PC-3 (cell line): ENCODE data around the gene C1QTNF5. TPM values are rescaled to one million over a fixed set of nuclear protein-coding genes. Genes with fewer than 3 reads are reported as not detected.

Experiments used
- ATAC-seq: fragments of 200-7000 bp; cut with Tn5 transposase; 2 replicates; pipeline ENCODE4 v1.9.1; 2020; ENCODE audit warnings: mild to moderate bottlenecking, moderate library complexity
- BruUV-seq: library from RNA; stranded (reverse); fragments of 400-500 nt; replicated peaks from 2 replicates; lab custom pipeline; 2021; lab: Mats Ljungman, UMichigan
- CTCF ChIA-PET: fragments of 300-600 bp; sonication (Branson Sonifier 250); formaldehyde crosslinking; loops from one replicate; lab custom pipeline; 2022; ENCODE audit warnings: antibody characterized with exemption; lab: Charles Lee
- POLR2A ChIA-PET: fragments of 300-600 bp; sonication (Branson Sonifier 250); formaldehyde crosslinking; loops from one replicate; lab custom pipeline; 2022; ENCODE audit warnings: antibody characterized with exemption; ENCODE audit not compliant: unreplicated experiment; lab: Charles Lee
- DNase-seq: peaks from one replicate; pipeline ENCODE4 v3.0.0-alpha.2; 2015
- H2AFZ ChIP-seq: fragments of 300-600 bp; sonication (generic); 2 replicates; pipeline ENCODE4 v1.6.0; 2016; ENCODE audit warnings: antibody characterized with exemption, low read length
- H3F3A ChIP-seq: fragments of 300-600 bp; sonication (generic); one replicate; pipeline ENCODE4 v1.6.0; 2017; ENCODE audit warnings: antibody characterized with exemption, low read length, control low read depth, mild to moderate bottlenecking; ENCODE audit not compliant: unreplicated experiment
- H3K27ac ChIP-seq: fragments of 300-600 bp; sonication (generic); 2 replicates; pipeline ENCODE4 v1.5.1; 2016; ENCODE audit warnings: mild to moderate bottlenecking, low read length
- H3K27me3 ChIP-seq: fragments of 300-600 bp; sonication (generic); 2 replicates; pipeline ENCODE4 v1.6.1; 2016; ENCODE audit warnings: low read length, mixed read lengths
- H3K36me3 ChIP-seq: fragments of 300-600 bp; sonication (generic); 2 replicates; pipeline ENCODE4 v1.6.1; 2016; ENCODE audit warnings: low read depth, mixed run types, low read length, mixed read lengths
- H3K4me1 ChIP-seq: fragments of 300-600 bp; sonication (generic); 2 replicates; pipeline ENCODE4 v1.5.1; 2016; ENCODE audit warnings: low read length; ENCODE audit not compliant: insufficient read depth
- H3K4me2 ChIP-seq: fragments of 300-600 bp; sonication (generic); 2 replicates; pipeline ENCODE4 v1.6.0; 2016; ENCODE audit warnings: low read length
- H3K4me3 ChIP-seq: fragments of 300-600 bp; sonication (generic); 2 replicates; pipeline ENCODE4 v1.5.1; 2016; ENCODE audit warnings: mild to moderate bottlenecking, low read length, mixed read lengths
- H3K79me2 ChIP-seq: fragments of 300-600 bp; sonication (generic); 2 replicates; pipeline ENCODE4 v1.6.1; 2017; ENCODE audit warnings: low read length, mixed read lengths
- H3K9ac ChIP-seq: fragments of 300-600 bp; sonication (generic); 2 replicates; pipeline ENCODE4 v1.6.0; 2016; ENCODE audit warnings: mild to moderate bottlenecking, low read length
- H3K9me2 ChIP-seq: fragments of 300-600 bp; sonication (generic); replicated peaks from 2 replicates; pipeline ENCODE4 v1.6.1; 2016; ENCODE audit warnings: mixed run types, low read length, mixed read lengths
- H3K9me3 ChIP-seq: fragments of 300-600 bp; sonication (generic); 2 replicates; pipeline ENCODE4 v1.6.1; 2016; ENCODE audit warnings: low read length, mixed read lengths
- H4K20me1 ChIP-seq: fragments of 300-600 bp; sonication (generic); 2 replicates; pipeline ENCODE4 v1.6.1; 2016; ENCODE audit warnings: low read length, mixed read lengths
- CTCF ChIP-seq: fragments of 300-600 bp; sonication (generic); conservative IDR thresholded peaks from 2 replicates; pipeline ENCODE4 v1.5.1; 2017; ENCODE audit warnings: antibody characterized with exemption, low read depth, mild to moderate bottlenecking, low read length
- EZH2 ChIP-seq: fragments of 300-600 bp; sonication (generic); IDR thresholded peaks from one replicate; pipeline ENCODE4 v1.6.1; 2017; ENCODE audit warnings: antibody characterized with exemption, mild to moderate bottlenecking, low read length; ENCODE audit not compliant: unreplicated experiment
- EZH2phosphoT487 ChIP-seq: fragments of 300-600 bp; sonication (generic); IDR thresholded peaks from 2 replicates; pipeline ENCODE4 v1.6.1; 2018; ENCODE audit warnings: mild to moderate bottlenecking, antibody characterized with exemption, low read length, borderline replicate concordance
- intact Hi-C: fragments of 100-400 bp; cut with micrococcal nuclease; formaldehyde crosslinking; loops from 2 replicates; pipeline ENCODE4 v1.9.0; 2023
- total RNA-seq: library from RNA; depleted of rRNA; stranded (reverse); fragments of >200 nt; gene quantifications from 2 replicates; pipeline ENCODE4 v1.2.3, GENCODE V29; 2014

The C1QTNF5 gene
- total RNA-seq, 1 experiment from 2014 or later = 2.0 TPM

- no peak overlapping the region for H3K27ac ChIP-seq
- H3K9me3 ChIP-seq = no peaks in the 10 kb centered on the region
- ChIA-PET POLR2A (no interaction called here), CTCF (no interaction called here)
- ATAC-seq (no peak), DNase-seq (no peak)
- no peak overlapping the region for H3K4me3 ChIP-seq
- TF ChIP-seq EZH2phosphoT487 = no peak
- TF ChIP-seq CTCF = no peak
- no peak for TF ChIP-seq EZH2
- no peak overlapping the region for H3K4me2 ChIP-seq
- H3K36me3 ChIP-seq = no peaks in the 10 kb centered on the region
- no peaks in the 10 kb centered on the region for H3K79me2 ChIP-seq
- intact Hi-C loops = no loop called here
- H3K9me2 ChIP-seq = no peaks in the 10 kb centered on the region
- peaks cover 20% of the 10 kb centered on the region for H3K4me1 ChIP-seq
- H3K27me3 ChIP-seq = no peaks in the 10 kb centered on the region
- no peaks in the 10 kb centered on the region for H4K20me1 ChIP-seq
- no peak overlapping the region for H3K9ac ChIP-seq
- H3F3A ChIP-seq = no peaks in the 10 kb centered on the region
- H2AFZ ChIP-seq = no peak overlapping the region
- no TSS peak for BruUV-seq
Observed at GRCh38 chr11:119376197-119376847, 35.6 kb upstream of the C1QTNF5 start.

GRCh38 chr11:119375337-119376196 lies 34.9 kb upstream of the C1QTNF5 start:
- H3K27me3 ChIP-seq = no peaks in the 10 kb centered on the region
- no peaks in the 10 kb centered on the region for H3K36me3 ChIP-seq
- H4K20me1 ChIP-seq = no peaks in the 10 kb centered on the region
- no peaks in the 10 kb centered on the region for H3K9me3 ChIP-seq
- H3K79me2 ChIP-seq = no peaks in the 10 kb centered on the region
- H3K4me3 ChIP-seq = no peak overlapping the region
- no peak overlapping the region for H2AFZ ChIP-seq
- BruUV-seq = no TSS peak
- H3K9ac ChIP-seq = no peak overlapping the region
- intact Hi-C loops = no loop called here
- no peak for TF ChIP-seq CTCF
- no peak for TF ChIP-seq EZH2phosphoT487
- TF ChIP-seq EZH2 = no peak
- no peak overlapping the region for H3K27ac ChIP-seq
- ChIA-PET CTCF (interaction anchor here (2.1 kb wide), 1 partner anchor 19 kb away, joined by 15 read pairs; no protein-coding TSS in a partner anchor), POLR2A (no interaction called here)
- DNase-seq (no peak), ATAC-seq (no peak)
- no peak overlapping the region for H3K4me2 ChIP-seq
- H3F3A ChIP-seq = no peaks in the 10 kb centered on the region
- no peaks in the 10 kb centered on the region for H3K9me2 ChIP-seq
- H3K4me1 ChIP-seq = peaks cover 14% of the 10 kb centered on the region
